DND-41 (cell line): ENCODE results near the gene PCLO.

ENCODE experiments used
- ATAC-seq: fragments of 200-7000 bp; cut with Tn5 transposase; 3 replicates; pipeline ENCODE4 v1.9.1; 2021; ENCODE audit warnings: low read depth; ENCODE audit not compliant: insufficient read depth
- DNase-seq: peaks from one replicate; pipeline ENCODE4 v3.0.0-alpha.2; 2020
- H2AFZ ChIP-seq: 2 replicates; pipeline ENCODE4 v1.6.0; 2012; ENCODE audit warnings: low read depth, low read length
- H3K27ac ChIP-seq: 2 replicates; pipeline ENCODE4 v1.5.1; 2012; ENCODE audit warnings: low read length, inconsistent platforms
- H3K27me3 ChIP-seq: fragments of 200-600 bp; sonication (generic); 2 replicates; pipeline ENCODE4 v1.6.0; 2012; ENCODE audit warnings: low read length, mild to moderate bottlenecking, inconsistent platforms; ENCODE audit not compliant: insufficient read depth, poor library complexity
- H3K36me3 ChIP-seq: 2 replicates; pipeline ENCODE4 v1.5.1; 2012; ENCODE audit warnings: low read length, inconsistent platforms; ENCODE audit not compliant: insufficient read depth
- H3K4me1 ChIP-seq: 2 replicates; pipeline ENCODE4 v1.5.1; 2012; ENCODE audit warnings: mild to moderate bottlenecking, low read length; ENCODE audit not compliant: insufficient read depth
- H3K4me2 ChIP-seq: 2 replicates; pipeline ENCODE4 v1.6.0; 2012; ENCODE audit warnings: mild to moderate bottlenecking, moderate library complexity, low read length, inconsistent platforms; ENCODE audit not compliant: insufficient read depth
- H3K4me3 ChIP-seq, 2 experiments: fragments of 200-600 bp in 1 of 2; shearing (Covaris generic) in 1 of 2; 2 replicates each; pipeline ENCODE4 v1.5.1; 2012 to 2016; ENCODE audit warnings: inconsistent platforms in 2 of 2, low read length in 2 of 2, mild to moderate bottlenecking in 2 of 2, low read depth in 1 of 2, moderate library complexity in 1 of 2
- H3K79me2 ChIP-seq: 2 replicates; pipeline ENCODE4 v1.6.0; 2012; ENCODE audit warnings: low read length, inconsistent platforms; ENCODE audit not compliant: insufficient read depth
- H3K9ac ChIP-seq: 2 replicates; pipeline ENCODE4 v1.6.0; 2012; ENCODE audit warnings: low read depth, mild to moderate bottlenecking, inconsistent platforms, low read length, moderate library complexity
- H3K9me3 ChIP-seq: 2 replicates; pipeline ENCODE4 v1.5.1; 2012; ENCODE audit warnings: low read length, moderate library complexity, mild to moderate bottlenecking, inconsistent platforms; ENCODE audit not compliant: insufficient read depth, severe bottlenecking
- H4K20me1 ChIP-seq: 2 replicates; pipeline ENCODE4 v1.6.0; 2012; ENCODE audit warnings: low read length; ENCODE audit not compliant: insufficient read depth
- EZH2 ChIP-seq: IDR thresholded peaks from 3 replicates; pipeline ENCODE4 v1.6.1; 2012; ENCODE audit warnings: borderline replicate concordance, low read depth, mild to moderate bottlenecking, moderate library complexity, low read length, inconsistent platforms; ENCODE audit not compliant: severe bottlenecking
- TF ChIP-seq, protein P1 (sequence below): IDR thresholded peaks from 2 replicates; pipeline ENCODE4 v1.5.1; 2012; ENCODE audit warnings: borderline replicate concordance, low read length, moderate library complexity, mild to moderate bottlenecking; ENCODE audit not compliant: poor library complexity, severe bottlenecking; ENCODE audit errors: extremely low read depth

Gene PCLO

DNA sequence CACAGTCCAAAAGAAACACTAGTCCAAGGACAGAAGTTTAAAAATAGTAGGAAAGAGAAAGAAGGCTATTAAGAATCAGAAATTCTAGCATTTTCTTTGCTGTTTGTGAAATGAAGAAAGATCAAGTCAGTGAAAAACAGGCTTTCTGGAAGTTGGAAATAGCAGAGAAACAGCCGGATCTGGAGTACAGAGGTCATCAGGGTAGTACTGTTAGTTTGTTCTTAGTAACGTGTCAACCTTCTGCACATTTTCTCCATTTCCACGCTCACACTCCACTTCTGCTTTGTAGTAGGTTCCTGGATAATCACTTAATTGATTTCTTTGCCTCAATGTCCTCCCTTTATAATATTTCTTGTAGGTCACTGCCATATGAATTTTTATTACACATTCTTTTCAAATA is 322.6 kb downstream of the PCLO start:
- Histone ChIP-seq H3K4me2 (no peak overlapping the region), H4K20me1 (no peaks in the 10 kb centered on the region), H3K9me3 (no peaks in the 10 kb centered on the region), H3K27ac (no peak overlapping the region), H3K4me3 (no peak overlapping the region), H3K79me2 (no peaks in the 10 kb centered on the region), H3K4me1 (no peaks in the 10 kb centered on the region), H3K36me3 (no peaks in the 10 kb centered on the region), H2AFZ (no peak overlapping the region), H3K27me3 (no peaks in the 10 kb centered on the region), H3K9ac (no peak overlapping the region)
- DNase-seq (no peak), ATAC-seq (no peak)
- no peak for TF ChIP-seq EZH2
- TF ChIP-seq, protein P1, sequence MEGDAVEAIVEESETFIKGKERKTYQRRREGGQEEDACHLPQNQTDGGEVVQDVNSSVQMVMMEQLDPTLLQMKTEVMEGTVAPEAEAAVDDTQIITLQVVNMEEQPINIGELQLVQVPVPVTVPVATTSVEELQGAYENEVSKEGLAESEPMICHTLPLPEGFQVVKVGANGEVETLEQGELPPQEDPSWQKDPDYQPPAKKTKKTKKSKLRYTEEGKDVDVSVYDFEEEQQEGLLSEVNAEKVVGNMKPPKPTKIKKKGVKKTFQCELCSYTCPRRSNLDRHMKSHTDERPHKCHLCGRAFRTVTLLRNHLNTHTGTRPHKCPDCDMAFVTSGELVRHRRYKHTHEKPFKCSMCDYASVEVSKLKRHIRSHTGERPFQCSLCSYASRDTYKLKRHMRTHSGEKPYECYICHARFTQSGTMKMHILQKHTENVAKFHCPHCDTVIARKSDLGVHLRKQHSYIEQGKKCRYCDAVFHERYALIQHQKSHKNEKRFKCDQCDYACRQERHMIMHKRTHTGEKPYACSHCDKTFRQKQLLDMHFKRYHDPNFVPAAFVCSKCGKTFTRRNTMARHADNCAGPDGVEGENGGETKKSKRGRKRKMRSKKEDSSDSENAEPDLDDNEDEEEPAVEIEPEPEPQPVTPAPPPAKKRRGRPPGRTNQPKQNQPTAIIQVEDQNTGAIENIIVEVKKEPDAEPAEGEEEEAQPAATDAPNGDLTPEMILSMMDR: no peak

DNA sequence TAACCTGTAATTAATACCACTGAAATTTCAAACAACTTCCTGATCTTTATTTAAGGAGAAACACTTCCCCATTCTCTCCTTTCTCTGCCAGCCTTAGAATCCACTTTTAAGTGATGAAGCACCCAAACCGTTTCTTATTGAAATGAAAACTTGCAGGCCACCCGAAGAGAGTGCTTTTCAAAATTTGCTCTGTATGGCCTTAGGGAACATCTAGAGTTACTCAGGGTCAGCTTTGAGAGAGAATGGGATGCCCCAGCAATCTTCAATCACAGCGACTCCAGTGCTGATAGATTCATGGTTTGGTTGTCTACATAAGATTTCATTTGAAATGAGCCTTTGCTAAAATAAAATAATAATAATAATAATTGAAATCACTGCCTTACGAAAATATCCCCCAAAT is 323.1 kb downstream of the PCLO start:
- Histone ChIP-seq H2AFZ (no peak overlapping the region), H3K79me2 (no peaks in the 10 kb centered on the region), H3K9me3 (no peaks in the 10 kb centered on the region), H3K27ac (no peak overlapping the region), H3K27me3 (no peaks in the 10 kb centered on the region), H4K20me1 (no peaks in the 10 kb centered on the region), H3K36me3 (no peaks in the 10 kb centered on the region), H3K4me3 (no peak overlapping the region), H3K9ac (no peak overlapping the region), H3K4me1 (no peaks in the 10 kb centered on the region), H3K4me2 (no peak overlapping the region)
- TF ChIP-seq EZH2: no peak
- TF ChIP-seq, protein P1: no peak
- no peak for DNase-seq
- ATAC-seq: no peak

DNA sequence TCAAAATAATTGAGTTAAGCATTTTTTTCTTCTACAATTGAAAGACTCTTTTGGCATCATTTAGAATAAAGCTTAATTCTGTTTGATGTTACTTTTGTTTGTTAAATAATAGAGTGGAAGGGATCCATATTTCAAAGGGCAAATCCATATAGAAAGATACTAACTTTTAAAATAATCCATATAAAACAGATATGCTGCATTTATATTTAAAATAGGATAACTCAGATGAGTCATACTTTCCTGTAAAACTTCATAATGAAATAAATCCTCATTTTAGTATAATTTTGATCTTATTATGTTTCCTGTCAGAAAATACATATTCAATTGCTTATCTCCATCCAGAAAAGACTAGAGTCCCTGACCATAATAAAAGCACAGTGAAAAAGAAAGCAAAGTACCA is 323.6 kb downstream of the PCLO start:
- Histone ChIP-seq H3K27ac (no peak overlapping the region), H3K79me2 (no peaks in the 10 kb centered on the region), H2AFZ (no peak overlapping the region), H3K4me2 (no peak overlapping the region), H3K4me1 (no peaks in the 10 kb centered on the region), H3K36me3 (no peaks in the 10 kb centered on the region), H3K9me3 (no peaks in the 10 kb centered on the region), H3K4me3 (no peak overlapping the region), H3K9ac (no peak overlapping the region), H3K27me3 (no peaks in the 10 kb centered on the region), H4K20me1 (no peaks in the 10 kb centered on the region)
- ATAC-seq (no peak), DNase-seq (no peak)
- TF ChIP-seq, protein P1: no peak
- TF ChIP-seq EZH2: no peak

DNA sequence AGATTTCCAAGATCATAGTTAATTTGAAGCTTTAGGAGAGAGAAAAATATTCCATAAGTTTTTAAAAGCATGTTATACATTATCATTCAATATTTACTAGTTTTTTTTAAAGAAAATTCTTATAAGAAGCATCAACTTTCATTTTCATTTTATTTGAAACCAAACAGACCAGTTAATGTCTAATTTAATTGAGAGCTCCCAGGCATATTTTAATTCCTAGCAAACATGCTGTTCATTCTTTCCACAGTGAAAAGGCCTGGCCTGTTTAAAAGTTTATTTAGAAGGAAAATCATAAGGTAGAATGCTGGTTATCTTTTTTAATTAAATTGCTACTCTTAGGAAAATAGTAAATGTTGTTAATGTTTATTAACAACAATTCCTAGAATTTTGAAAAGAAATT is 324.4 kb downstream of the PCLO start:
- Histone ChIP-seq H4K20me1 (no peaks in the 10 kb centered on the region), H3K79me2 (no peaks in the 10 kb centered on the region), H3K36me3 (no peaks in the 10 kb centered on the region), H3K4me1 (no peaks in the 10 kb centered on the region), H3K27me3 (no peaks in the 10 kb centered on the region), H3K4me2 (no peak overlapping the region), H3K9me3 (no peaks in the 10 kb centered on the region), H3K4me3 (no peak overlapping the region), H2AFZ (no peak overlapping the region), H3K9ac (no peak overlapping the region), H3K27ac (no peak overlapping the region)
- no peak for DNase-seq
- no peak for TF ChIP-seq EZH2
- TF ChIP-seq, protein P1: no peak
- no peak for ATAC-seq
